Osteoblast (primary cell): Measurements from ENCODE around the gene COL9A2. TPM values are rescaled to one million over a fixed set of nuclear protein-coding genes. Genes with fewer than 3 reads are reported as not detected.

Experiments
- DNase-seq: peaks from one replicate; pipeline ENCODE4 v3.0.0; 2011; ENCODE audit warnings: low spot score, mixed read lengths; ENCODE audit not compliant: insufficient read length; ENCODE audit errors: missing footprints
- H2AFZ ChIP-seq: 2 replicates; pipeline ENCODE4 v1.6.0; 2011; ENCODE audit warnings: mild to moderate bottlenecking, low read length
- H3K27ac ChIP-seq: 2 replicates; pipeline ENCODE4 v1.5.1; 2011; ENCODE audit warnings: mild to moderate bottlenecking, low read depth, low read length, moderate library complexity
- H3K27me3 ChIP-seq: 2 replicates; pipeline ENCODE4 v1.6.0; 2012; ENCODE audit warnings: mild to moderate bottlenecking, control low read depth, inconsistent platforms, low read length, moderate library complexity; ENCODE audit not compliant: insufficient read depth
- H3K36me3 ChIP-seq: 2 replicates; pipeline ENCODE4 v1.5.1; 2011; ENCODE audit warnings: mild to moderate bottlenecking, low read length, control low read depth, moderate library complexity; ENCODE audit not compliant: insufficient read depth
- H3K4me1 ChIP-seq: 2 replicates; pipeline ENCODE4 v1.5.1; 2011; ENCODE audit warnings: mild to moderate bottlenecking, low read length, control low read depth, moderate library complexity; ENCODE audit not compliant: insufficient read depth
- H3K4me2 ChIP-seq: 2 replicates; pipeline ENCODE4 v1.6.0; 2011; ENCODE audit warnings: mild to moderate bottlenecking, low read length; ENCODE audit not compliant: insufficient read depth
- H3K4me3 ChIP-seq: fragments of 200-600 bp; sonication (generic); 3 replicates; pipeline ENCODE4 v1.5.1; 2012; ENCODE audit warnings: mild to moderate bottlenecking, low read length, inconsistent platforms; ENCODE audit not compliant: insufficient read depth
- H3K79me2 ChIP-seq: 2 replicates; pipeline ENCODE4 v1.6.0; 2012; ENCODE audit warnings: mild to moderate bottlenecking, low read length, control low read depth, inconsistent platforms; ENCODE audit not compliant: insufficient read depth
- H3K9me3 ChIP-seq: 2 replicates; pipeline ENCODE4 v1.5.1; 2011; ENCODE audit warnings: low read depth, low read length, control low read depth
- H4K20me1 ChIP-seq: 2 replicates; pipeline ENCODE4 v1.6.0; 2012; ENCODE audit warnings: mild to moderate bottlenecking, low read length, control low read depth; ENCODE audit not compliant: insufficient read depth
- CTCF ChIP-seq: IDR thresholded peaks from 2 replicates; pipeline ENCODE4 v1.5.1; 2011; ENCODE audit warnings: mild to moderate bottlenecking, low read depth, low read length, moderate library complexity; ENCODE audit errors: extremely low read depth
- total RNA-seq: library from RNA; depleted of rRNA; stranded (reverse); fragments of >200 nt; gene quantifications from 2 replicates; pipeline ENCODE4 v1.2.3, GENCODE V29; 2012

Gene COL9A2
- total RNA-seq, 1 donor = 0.36 TPM

GRCh38 chr1:40301066-40301465 is 16.0 kb downstream of the COL9A2 start:
- H3K27me3 ChIP-seq = peaks cover 8% of the 10 kb centered on the region

GRCh38 chr1:40300651-40301050 is 16.4 kb downstream of the COL9A2 start:
- no peak overlapping the region for H3K27ac ChIP-seq
- H3K9me3 ChIP-seq = no peaks in the 10 kb centered on the region
- H3K79me2 ChIP-seq = no peaks in the 10 kb centered on the region
- peaks cover 8% of the 10 kb centered on the region for H3K27me3 ChIP-seq
- DNase-seq = no peak
- H4K20me1 ChIP-seq = no peaks in the 10 kb centered on the region
- no peak overlapping the region for H2AFZ ChIP-seq
- H3K36me3 ChIP-seq = no peaks in the 10 kb centered on the region
- H3K4me1 ChIP-seq = peaks cover 7% of the 10 kb centered on the region
- no peak for TF ChIP-seq CTCF
- H3K4me3 ChIP-seq = no peak overlapping the region
- H3K4me2 ChIP-seq = no peak overlapping the region

More at GRCh38 chr1:40301066-40301465, 16.0 kb downstream of the COL9A2 start:
- Histone ChIP-seq H2AFZ (no peak overlapping the region), H3K36me3 (no peaks in the 10 kb centered on the region), H4K20me1 (no peaks in the 10 kb centered on the region), H3K9me3 (no peaks in the 10 kb centered on the region), H3K79me2 (no peaks in the 10 kb centered on the region), H3K4me1 (peaks cover 7% of the 10 kb centered on the region), H3K4me2 (no peak overlapping the region), H3K27ac (no peak overlapping the region), H3K4me3 (no peak overlapping the region)
- no peak for TF ChIP-seq CTCF
- DNase-seq = peak; percentile 59

GRCh38 chr1:40300249-40300567 is 16.9 kb downstream of the COL9A2 start:
- no peaks in the 10 kb centered on the region for H3K79me2 ChIP-seq
- H3K27ac ChIP-seq = no peak overlapping the region
- peaks cover 8% of the 10 kb centered on the region for H3K27me3 ChIP-seq
- H3K4me3 ChIP-seq = no peak overlapping the region
- H2AFZ ChIP-seq = no peak overlapping the region
- H4K20me1 ChIP-seq = no peaks in the 10 kb centered on the region
- no peaks in the 10 kb centered on the region for H3K9me3 ChIP-seq
- no peak overlapping the region for H3K4me2 ChIP-seq
- H3K4me1 ChIP-seq = peaks cover 7% of the 10 kb centered on the region
- TF ChIP-seq CTCF = no peak
- DNase-seq = peak; percentile 66
- no peaks in the 10 kb centered on the region for H3K36me3 ChIP-seq

GRCh38 chr1:40299366-40300248 is 17.5 kb downstream of the COL9A2 start:
- Histone ChIP-seq H3K27me3 (peaks cover 8% of the 10 kb centered on the region), H3K4me1 (peaks cover 7% of the 10 kb centered on the region), H4K20me1 (no peaks in the 10 kb centered on the region), H3K36me3 (no peaks in the 10 kb centered on the region), H2AFZ (no peak overlapping the region), H3K4me3 (no peak overlapping the region), H3K79me2 (no peaks in the 10 kb centered on the region), H3K4me2 (no peak overlapping the region), H3K27ac (no peak overlapping the region), H3K9me3 (no peaks in the 10 kb centered on the region)
- no peak for TF ChIP-seq CTCF
- DNase-seq = no peak
